Renal cortex interstitium (tissue), 15 donors: ENCODE data around the gene PURB. TPM values are rescaled to one million over a fixed set of nuclear protein-coding genes. Genes with fewer than 3 reads are reported as not detected.
"Not testable (repeated sequence)": the region's sequence is repeated elsewhere in the genome, so short reads cannot be mapped to it uniquely, and the experiment has no call there.

Source experiments
- DNase-seq, 11 donors: peaks; one replicate each; pipeline ENCODE4 v3.0.0-alpha.2; 2013; ENCODE audit warnings: low read depth in 9 of 11, low spot score in 4 of 11; ENCODE audit errors: extremely low read depth in 1 of 11
- long read RNA-seq, 16 experiments: transcript quantifications; one replicate each; lab custom pipeline, GENCODE V29; 2026
- polyA plus RNA-seq, 3 donors: library from polyadenylated mRNA; unstranded; fragments of 120-200 nt; gene quantifications; one replicate each; pipeline ENCODE4 v1.2.1, GENCODE V29; 2013; ENCODE audit not compliant: insufficient read length in 3 of 3

The PURB gene
- polyA plus RNA-seq = 10 to 100 TPM; 33.5 to 41.2 (median 34.9) TPM
- long read RNA-seq, donor 1, full-length matches to known transcripts = 28 of 28 reads
- long read RNA-seq, donor 1, partial matches to known transcripts = 0 of 28 reads
- long read RNA-seq, donor 1, other reads (novel, unspliced or antisense) = 0 of 28 reads
- long read RNA-seq, donor 2, full-length matches to known transcripts = 34 of 34 reads
- long read RNA-seq, donor 2, partial matches to known transcripts = 0 of 34 reads
- long read RNA-seq, donor 2, other reads (novel, unspliced or antisense) = 0 of 34 reads
- long read RNA-seq, donor 3, full-length matches to known transcripts = 53 of 53 reads
- long read RNA-seq, donor 3, partial matches to known transcripts = 0 of 53 reads
- long read RNA-seq, donor 3, other reads (novel, unspliced or antisense) = 0 of 53 reads
- long read RNA-seq, donor 4, full-length matches to known transcripts = 29 of 29 reads
- long read RNA-seq, donor 4, partial matches to known transcripts = 0 of 29 reads
- long read RNA-seq, donor 4, other reads (novel, unspliced or antisense) = 0 of 29 reads
- long read RNA-seq, donor 5 = 0 reads
- long read RNA-seq, donor 6, full-length matches to known transcripts = 78 of 78 reads
- long read RNA-seq, donor 6, partial matches to known transcripts = 0 of 78 reads
- long read RNA-seq, donor 6, other reads (novel, unspliced or antisense) = 0 of 78 reads
- long read RNA-seq, donor 7, full-length matches to known transcripts = 48 of 48 reads
- long read RNA-seq, donor 7, partial matches to known transcripts = 0 of 48 reads
- long read RNA-seq, donor 7, other reads (novel, unspliced or antisense) = 0 of 48 reads
- long read RNA-seq, donor 8 = 0 reads
- long read RNA-seq, donor 9, full-length matches to known transcripts = 33 of 33 reads
- long read RNA-seq, donor 9, partial matches to known transcripts = 0 of 33 reads
- long read RNA-seq, donor 9, other reads (novel, unspliced or antisense) = 0 of 33 reads
- long read RNA-seq, donor 10, full-length matches to known transcripts = 62 of 62 reads
- long read RNA-seq, donor 10, partial matches to known transcripts = 0 of 62 reads
- long read RNA-seq, donor 10, other reads (novel, unspliced or antisense) = 0 of 62 reads
- long read RNA-seq, donor 11, full-length matches to known transcripts = 42 of 42 reads
- long read RNA-seq, donor 11, partial matches to known transcripts = 0 of 42 reads
- long read RNA-seq, donor 11, other reads (novel, unspliced or antisense) = 0 of 42 reads
- long read RNA-seq, donor 12, full-length matches to known transcripts = 22 of 22 reads
- long read RNA-seq, donor 12, partial matches to known transcripts = 0 of 22 reads
- long read RNA-seq, donor 12, other reads (novel, unspliced or antisense) = 0 of 22 reads
- long read RNA-seq, donor 13 = 0 reads
- long read RNA-seq, donor 14, full-length matches to known transcripts = 23 of 23 reads
- long read RNA-seq, donor 14, partial matches to known transcripts = 0 of 23 reads
- long read RNA-seq, donor 14, other reads (novel, unspliced or antisense) = 0 of 23 reads
- long read RNA-seq, donor 15, full-length matches to known transcripts = 27 of 27 reads
- long read RNA-seq, donor 15, partial matches to known transcripts = 0 of 27 reads
- long read RNA-seq, donor 15, other reads (novel, unspliced or antisense) = 0 of 27 reads
- long read RNA-seq, donor 16, full-length matches to known transcripts = 99 of 99 reads
- long read RNA-seq, donor 16, partial matches to known transcripts = 0 of 99 reads
- long read RNA-seq, donor 16, other reads (novel, unspliced or antisense) = 0 of 99 reads

DNA sequence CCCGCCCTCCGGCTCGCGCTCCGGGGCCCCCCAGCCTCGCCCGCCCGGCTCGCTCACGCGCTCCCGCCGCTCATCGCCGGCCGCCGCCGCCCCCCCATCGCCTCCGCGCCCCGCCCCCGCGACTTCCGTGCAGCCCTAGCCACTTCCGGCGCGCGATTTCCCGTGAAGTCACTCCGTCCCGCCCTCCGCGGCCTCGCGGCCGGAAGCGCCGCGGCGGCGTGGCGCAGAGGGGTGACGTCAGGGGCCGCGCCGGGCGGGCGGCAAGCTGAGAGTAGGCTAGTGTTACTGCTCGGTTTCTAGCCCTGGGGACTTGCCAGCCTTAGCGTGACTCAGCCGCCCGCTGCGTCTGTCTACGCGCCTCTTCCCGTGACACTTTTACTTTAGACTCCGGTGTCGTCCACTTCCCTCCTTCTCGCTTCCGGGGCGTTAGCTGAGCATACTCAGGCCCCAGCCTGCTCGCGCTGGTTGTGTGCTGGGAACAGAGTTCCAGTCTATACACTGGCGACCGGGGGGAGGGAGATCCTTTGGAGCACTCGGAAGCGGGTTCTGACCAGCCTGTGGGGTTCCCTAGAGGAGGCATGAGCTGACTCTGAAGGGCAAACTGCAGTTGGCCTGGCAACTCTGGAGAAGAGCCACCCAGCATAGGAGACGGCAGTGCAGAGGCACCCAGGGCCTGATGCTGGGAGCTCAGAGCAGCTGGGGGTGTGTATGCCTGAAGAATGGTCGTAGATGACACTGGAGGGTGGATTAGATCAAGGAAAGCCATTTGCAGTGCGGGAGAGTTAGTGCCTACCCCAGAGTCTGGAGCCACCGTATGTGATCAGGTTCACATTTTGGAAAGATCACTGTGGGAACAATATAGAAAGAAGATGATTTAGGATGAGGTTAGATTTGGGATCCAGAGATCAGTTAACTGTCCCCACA is at the start of gene PURB:
Gene PURB (minus strand): TSS at position 137 of the 924 bp plus-strand sequence. CDS start 182 bp downstream, outside the sequence.
- DNase-seq = peak; percentile 85 to 94 (median 89)

DNA sequence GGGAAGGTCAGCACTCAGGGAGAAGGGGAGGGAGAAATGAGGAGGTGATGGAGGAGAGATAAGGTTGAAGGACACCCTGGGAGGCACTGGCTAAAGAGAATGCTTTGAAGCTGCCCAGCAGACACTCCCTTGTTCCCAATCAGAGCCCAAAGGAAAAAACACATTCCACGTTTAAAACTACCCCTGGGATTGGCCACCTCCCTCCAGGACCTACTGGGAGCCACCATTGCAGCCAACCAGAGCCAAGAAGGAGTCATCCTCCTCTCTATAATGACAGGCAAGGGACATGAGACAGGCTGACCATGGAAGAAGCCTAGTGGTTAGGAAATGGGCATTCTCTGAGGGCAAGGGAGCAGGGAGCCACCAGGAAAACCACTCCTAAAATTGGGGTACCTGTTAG is 49.7 kb upstream of the PURB start:
- DNase-seq = no peak

DNA sequence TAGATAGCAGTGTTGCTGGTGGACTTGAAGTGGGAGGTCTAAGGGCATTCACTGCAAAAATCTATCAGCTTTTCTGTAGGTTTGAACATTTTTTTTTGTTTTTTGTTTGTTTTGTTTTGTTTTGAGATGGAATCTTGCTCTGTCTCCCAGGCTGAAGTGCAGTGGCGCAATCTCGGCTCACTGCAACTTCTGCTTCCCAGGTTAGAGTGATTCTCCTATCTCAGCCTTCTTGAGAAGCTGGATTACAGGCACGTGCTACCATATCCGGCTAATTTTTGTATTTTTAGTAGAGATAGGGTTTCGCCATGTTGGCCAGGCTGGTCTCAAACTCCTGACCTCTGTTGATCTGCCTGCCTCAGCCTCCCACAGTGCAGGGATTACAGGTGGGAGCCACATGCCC is 49.2 kb upstream of the PURB start:
- DNase-seq = not testable (repeated sequence)

DNA sequence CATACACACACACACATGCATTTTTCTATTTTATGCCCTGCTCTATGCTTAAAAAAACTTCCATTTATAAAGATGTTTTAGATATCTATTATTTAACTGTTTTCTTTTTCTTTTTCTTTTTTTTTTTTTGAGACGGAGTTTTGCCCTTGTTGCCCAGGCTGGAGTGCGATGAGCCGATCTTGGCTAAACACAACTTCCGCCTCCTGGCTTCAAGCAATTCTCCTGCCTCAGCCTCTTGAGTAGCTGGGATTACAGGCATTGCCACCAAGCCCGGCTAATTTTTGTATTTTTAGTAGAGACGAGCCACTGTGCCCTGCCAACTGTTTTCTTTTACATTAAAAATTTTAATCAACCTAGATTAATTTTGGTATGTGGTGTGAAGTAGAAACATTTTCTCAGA is 45.6 kb upstream of the PURB start:
- no peak for DNase-seq

DNA sequence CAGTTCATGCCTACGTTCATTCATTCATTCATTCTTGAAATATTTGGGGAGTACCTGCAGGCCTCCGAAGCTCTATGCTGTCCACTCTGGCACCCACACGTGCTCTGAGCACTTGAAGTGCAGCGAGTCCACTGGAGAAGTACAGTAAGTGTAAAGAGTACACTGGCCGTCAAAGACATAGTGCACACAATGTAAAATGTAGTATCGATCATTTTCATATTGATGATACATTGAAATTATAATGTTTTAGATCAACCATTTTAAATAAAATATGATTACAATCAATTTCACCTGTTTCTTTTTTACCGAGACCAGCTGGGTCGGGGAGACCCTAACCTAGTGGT is 37.0 kb upstream of the PURB start:
- DNase-seq = no peak

DNA sequence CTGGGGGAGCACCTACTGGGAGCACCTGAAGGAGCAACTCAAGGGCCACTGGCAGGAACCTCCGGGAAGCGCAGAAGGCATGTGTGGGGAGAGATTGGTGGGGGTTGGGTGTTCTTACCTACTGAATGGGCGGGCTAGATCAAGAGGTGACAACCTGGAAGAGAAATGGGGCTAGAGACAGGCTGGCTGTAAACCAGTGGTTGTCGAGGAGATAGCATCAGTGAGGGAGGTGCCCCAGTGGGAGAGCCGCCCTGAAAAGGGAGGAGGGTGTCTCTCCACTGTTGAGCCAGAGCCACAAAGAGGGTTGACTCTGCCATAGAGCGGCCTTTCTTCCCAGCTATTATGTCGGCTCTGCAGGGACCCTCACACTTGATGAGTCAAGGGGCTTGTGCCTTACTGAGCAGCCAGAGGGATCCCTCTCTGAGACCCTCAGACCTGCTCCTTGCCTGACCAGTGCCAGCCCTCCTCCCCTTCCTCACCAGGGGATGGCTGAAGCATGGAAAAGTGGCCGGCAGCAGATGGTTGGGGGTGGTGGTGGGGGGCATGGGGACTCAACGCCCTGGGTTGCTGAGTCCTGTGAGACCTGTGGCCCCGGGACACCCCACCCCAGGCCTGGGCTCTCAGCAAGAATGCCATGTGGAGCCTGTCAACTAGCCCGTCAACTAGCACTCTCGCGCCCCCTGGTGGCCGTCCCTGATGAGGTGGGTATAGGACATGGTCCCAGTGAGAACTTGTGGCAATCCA is 36.4 kb upstream of the PURB start:
- peak in 6 of 11 donors; percentile 28 to 52 (median 44) for DNase-seq

DNA sequence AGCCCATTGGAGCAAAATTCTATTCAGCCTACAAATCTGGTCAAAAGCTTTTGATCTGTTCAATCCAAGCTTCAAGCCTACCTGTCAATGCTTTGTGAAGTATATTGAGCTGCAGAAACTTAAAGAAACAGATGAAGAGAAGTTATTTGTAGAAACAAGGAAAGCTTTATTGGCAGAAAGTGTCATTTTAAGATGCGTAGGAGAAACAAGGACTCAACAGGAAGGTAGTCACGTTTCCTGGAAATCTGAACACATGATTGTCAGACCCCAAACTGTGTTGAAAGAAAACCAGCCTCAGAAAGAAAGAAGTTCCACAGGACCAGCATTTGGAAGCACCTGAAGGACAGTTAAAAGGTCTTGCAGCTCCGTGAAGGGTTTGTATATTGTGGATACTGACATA is 34.8 kb upstream of the PURB start:
- DNase-seq = no peak

DNA sequence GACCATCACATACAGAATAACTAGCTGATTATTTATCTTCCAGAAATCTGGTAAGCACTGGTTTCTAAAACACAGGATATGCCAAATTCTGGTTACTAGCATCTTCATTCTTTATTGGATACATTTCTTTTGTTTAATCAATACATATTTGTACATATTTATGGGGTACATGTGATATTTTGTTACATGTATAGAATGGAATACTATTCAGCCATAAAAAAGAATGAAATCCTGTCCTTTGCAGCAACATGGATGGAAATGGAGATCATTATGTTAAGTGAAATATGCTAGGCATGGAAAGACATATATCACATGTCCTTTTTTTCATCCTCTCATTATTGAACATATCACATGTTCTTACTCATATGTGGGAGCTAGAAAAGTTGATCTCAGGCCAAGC is 32.7 kb upstream of the PURB start:
- no peak for DNase-seq

DNA sequence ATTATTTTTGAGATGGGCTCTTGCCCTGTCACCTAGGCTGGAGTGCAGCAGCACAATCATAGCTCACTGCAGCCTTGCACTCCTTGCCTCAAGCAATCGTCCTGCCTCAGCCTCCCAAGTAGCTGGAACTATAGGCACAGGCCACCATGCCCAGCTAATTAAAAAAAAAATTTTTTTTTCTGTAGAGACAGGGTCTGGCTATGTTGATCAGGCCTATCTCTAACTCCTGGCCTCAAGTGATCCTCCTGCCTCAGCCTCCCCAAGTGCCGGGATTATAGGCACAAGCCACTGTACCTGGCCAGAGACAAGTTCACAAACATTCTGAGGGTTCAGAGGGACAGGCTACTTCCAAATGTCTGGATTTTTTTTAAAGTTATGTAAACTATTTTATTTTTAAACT is 32.1 kb upstream of the PURB start:
- DNase-seq = no peak

DNA sequence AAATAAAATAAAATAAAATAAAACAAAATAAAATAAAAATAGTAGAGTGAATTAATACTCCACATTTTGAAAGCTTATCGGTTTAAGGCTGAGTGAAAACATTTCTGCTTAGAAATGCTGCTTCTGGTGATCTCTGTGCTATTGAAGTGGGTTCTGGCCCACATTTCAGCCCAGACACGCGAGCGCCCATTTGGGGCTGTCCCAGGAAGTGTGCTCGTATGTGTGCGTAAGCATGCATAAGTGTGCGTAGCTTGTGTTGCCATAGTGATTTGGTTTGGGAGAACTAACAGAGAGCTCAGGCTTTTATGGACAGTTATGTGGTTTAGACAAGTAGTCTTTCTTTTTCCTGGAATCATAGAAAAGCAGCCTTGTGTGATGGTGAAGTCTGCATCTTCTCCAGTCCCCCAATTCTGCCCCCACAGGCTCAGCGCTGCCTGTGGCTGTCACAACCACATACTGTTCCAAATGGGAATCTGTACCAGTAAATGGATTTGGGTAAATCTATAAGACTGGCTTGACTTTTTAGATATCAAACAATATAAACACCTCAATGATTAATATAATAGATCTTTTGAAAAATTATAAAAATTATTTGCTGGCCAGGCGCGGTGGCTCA is 29.8 kb upstream of the PURB start:
- DNase-seq = no peak

DNA sequence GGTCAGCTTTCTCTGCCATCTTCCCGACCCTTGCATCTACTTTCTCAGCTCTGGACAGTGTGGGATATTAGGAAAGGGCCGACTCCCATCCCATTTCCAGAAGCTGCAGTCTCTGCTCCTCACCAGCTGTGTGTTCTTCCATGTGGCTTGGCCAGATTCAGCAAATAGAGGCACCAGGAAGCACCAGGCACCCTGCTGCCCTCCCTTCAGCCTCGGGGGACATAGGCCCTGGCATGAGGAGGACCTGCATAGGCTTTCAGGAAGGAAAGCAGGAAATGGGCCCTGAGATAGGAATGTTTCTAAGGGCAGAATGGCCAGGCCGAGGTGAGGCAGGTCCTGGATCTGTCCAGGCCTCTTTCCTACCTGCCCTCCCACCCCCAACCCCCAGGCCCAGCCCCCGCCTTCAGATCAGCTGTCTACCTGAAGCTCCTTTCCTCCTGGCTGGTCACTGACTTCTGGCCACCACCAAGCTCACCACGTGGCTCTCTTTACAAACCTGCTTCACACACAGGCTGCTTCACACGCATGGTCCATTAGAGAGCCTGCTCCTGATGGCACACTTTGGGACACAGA is 27.5 kb upstream of the PURB start:
- DNase-seq = peak in 5 of 11 donors; percentile 23 to 37 (median 29)

DNA sequence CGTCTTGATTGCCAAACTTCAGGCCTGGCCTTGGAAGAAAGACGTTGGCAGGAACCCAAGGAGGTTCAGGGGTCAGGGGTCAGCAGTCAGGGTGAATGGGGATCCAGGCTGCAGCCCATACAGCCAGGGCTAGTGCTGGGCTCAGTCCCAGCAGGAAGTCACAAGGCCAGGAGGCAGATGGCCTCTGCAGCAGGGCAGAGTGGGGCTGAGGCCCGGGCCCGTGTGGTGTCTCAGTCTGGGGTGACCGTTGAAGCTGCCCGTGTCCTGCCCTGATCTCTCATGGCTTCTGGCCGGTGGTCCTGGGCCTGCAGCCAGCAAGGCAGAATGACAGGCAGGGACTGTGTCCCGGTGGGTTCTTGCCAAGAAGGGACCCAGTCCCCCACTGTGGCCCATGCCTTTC is 26.6 kb upstream of the PURB start:
- DNase-seq = no peak

DNA sequence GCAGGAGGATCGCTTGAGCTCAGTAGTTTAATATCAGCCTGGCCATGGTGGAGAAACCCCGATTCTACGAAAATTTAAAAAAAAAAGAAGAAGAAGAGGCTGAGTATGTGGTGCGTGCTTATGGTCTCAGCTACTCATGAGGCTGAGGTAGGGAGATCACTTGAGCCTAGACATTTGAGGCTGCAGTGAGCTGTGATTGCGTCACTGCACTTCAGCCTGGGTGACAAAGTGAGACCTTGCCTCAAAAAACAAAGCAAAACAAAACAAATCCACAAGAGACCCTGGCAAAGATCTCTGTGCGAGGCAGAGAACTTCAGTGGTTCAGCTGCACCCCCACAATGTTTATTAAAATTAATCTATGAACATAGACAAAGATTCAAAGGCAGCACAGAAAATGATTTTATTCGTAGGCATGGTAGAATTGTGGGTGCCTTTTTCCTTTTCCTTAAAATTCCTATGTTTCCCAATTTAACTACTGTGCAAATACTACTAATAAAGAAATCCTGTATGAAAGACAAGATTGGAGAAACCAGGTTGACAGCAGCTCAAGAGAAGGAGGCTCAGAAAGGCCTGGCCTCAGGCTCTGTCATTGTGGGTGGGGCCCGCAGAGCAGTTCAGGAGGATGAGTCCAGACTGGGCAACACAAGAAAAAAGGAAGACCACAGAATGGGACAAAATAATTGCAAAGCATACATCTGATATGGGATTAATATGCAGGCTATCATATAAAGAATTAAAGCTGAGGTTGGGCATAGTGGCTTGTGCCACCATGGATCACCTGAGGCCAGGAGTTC is 24.5 kb upstream of the PURB start:
- no peak for DNase-seq

DNA sequence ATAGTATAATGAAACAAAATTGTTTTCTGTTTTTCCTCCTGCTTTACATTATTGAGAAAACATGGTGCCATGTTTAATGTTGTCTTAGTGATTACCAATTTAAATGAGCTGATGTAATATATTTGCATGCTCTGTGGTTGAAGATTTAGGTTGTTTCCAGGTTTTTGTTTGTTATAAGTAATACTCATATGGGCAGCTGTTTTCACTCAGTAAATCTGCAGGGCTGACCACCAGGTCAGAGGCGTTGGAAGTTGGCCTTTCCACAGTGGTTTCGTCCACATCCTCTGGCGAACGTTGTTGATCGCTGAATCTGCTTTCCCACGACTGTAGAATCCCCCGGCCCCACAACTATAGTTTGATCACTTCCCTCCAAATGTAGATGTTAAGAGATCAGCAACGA is 21.6 kb upstream of the PURB start:
- no peak for DNase-seq

DNA sequence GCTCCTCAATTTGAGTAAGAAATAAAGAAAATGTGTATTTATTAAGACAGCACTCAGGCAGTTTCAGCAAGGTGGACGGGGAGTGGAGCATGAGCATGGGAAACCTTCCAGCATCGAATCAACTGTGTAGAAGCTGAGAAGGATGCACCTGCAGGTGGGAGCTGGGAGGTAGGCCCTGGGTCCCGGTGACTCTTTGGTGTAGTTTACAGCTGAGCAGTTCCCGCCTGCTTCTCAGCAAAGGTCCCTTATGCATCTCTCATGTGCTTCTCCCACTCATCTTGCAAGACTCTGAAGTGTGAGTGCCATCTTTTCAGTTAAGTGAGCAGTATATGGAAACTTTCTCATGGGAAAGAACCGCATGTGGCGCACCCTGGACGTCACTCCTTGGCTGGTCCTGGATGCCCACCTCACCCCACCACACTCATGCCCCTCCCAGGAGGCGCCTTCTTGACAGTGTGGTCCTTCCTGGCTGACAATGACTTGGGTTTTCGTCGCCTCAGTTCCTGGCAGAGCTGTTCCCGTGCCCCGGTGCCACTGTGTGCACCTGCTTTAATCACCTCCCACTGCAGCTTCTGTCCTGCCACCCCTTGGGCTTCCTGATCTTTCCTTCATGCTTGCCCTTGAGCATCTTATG is 19.8 kb upstream of the PURB start:
- DNase-seq = no peak
